ENCODE measurements around the gene RBMS3.

DNA sequence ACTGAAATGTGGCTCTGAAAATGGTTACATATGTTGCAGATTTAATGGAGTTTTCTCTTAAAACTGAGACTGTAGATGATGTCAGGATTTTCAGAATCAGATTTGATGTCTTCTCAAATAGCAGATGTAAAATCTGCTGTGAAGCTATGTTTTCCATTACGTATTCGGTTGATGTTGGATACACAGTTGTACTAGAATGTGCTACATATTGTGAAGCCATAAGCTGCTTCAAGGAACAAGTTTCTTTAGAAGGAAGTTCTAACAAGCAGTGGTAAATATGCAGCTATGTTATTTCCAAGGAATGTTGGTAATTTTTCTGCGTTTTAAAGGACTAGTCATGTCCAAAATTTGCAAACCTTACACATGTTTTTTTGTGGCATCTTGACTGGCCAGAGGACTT, 197.7 kb downstream of the RBMS3 start:
- TF ChIP-seq, protein P1, sequence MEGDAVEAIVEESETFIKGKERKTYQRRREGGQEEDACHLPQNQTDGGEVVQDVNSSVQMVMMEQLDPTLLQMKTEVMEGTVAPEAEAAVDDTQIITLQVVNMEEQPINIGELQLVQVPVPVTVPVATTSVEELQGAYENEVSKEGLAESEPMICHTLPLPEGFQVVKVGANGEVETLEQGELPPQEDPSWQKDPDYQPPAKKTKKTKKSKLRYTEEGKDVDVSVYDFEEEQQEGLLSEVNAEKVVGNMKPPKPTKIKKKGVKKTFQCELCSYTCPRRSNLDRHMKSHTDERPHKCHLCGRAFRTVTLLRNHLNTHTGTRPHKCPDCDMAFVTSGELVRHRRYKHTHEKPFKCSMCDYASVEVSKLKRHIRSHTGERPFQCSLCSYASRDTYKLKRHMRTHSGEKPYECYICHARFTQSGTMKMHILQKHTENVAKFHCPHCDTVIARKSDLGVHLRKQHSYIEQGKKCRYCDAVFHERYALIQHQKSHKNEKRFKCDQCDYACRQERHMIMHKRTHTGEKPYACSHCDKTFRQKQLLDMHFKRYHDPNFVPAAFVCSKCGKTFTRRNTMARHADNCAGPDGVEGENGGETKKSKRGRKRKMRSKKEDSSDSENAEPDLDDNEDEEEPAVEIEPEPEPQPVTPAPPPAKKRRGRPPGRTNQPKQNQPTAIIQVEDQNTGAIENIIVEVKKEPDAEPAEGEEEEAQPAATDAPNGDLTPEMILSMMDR (IDR thresholded peaks at IDR 0.05) = no peak
- TF ChIP-seq POLR2A (IDR thresholded peaks at IDR 0.05) = no peak
